Measurements from ENCODE around the gene TUBGCP6.
"Not testable (repeated sequence)": the region's sequence is repeated elsewhere in the genome, so short reads cannot be mapped to it uniquely, and the experiment has no call there.

TUBGCP6 gene

GRCh38 chr22:50278956-50279619 is 34.3 kb upstream of the TUBGCP6 start:
- in situ Hi-C loops (cut with MboI; ENCODE audit: low sequenced_read_pairs), result loop anchor here (5.0 kb wide), 1 partner anchor 48 kb away; the partner anchor contains the start of gene DENND6B

GRCh38 chr22:50278461-50278860 is 33.6 kb upstream of the TUBGCP6 start:
- in situ Hi-C loops (cut with MboI; ENCODE audit: low sequenced_read_pairs), result loop anchor here (5.0 kb wide), 1 partner anchor 49 kb away; the partner anchor contains the start of gene DENND6B

- in situ Hi-C loops (cut with MboI; ENCODE audit: low sequenced_read_pairs), result loop anchor here (5.0 kb wide), 1 partner anchor 50 kb away; the partner anchor contains the start of gene DENND6B
Measured at GRCh38 chr22:50277761-50278160, 32.9 kb upstream of the TUBGCP6 start.

- in situ Hi-C loops (cut with MboI; ENCODE audit: low sequenced_read_pairs), result loop anchor here (5.0 kb wide), 1 partner anchor 51 kb away; the partner anchor contains the start of gene DENND6B
Measured at GRCh38 chr22:50276143-50276542, 31.3 kb upstream of the TUBGCP6 start.

GRCh38 chr22:50275181-50276055 is 30.6 kb upstream of the TUBGCP6 start:
- in situ Hi-C loops (cut with MboI; ENCODE audit: low sequenced_read_pairs), result loop anchor here (5.0 kb wide), 1 partner anchor 52 kb away; the partner anchor contains the start of gene DENND6B

- in situ Hi-C loops (cut with MboI; ENCODE audit: low sequenced_read_pairs), result loop anchor here (5.0 kb wide), 1 partner anchor 53 kb away; the partner anchor contains the start of gene DENND6B
Measured at GRCh38 chr22:50274771-50275170, 29.9 kb upstream of the TUBGCP6 start.

GRCh38 chr22:50274311-50274710 is 29.5 kb upstream of the TUBGCP6 start:
- in situ Hi-C loops (cut with MboI; ENCODE audit: low sequenced_read_pairs), result no loop called here

GRCh38 chr22:50273781-50274180 is 29.0 kb upstream of the TUBGCP6 start:
- in situ Hi-C loops (cut with MboI; ENCODE audit: low sequenced_read_pairs), result not testable (repeated sequence)

- in situ Hi-C loops (cut with MboI; ENCODE audit: low sequenced_read_pairs), result not testable (repeated sequence)
Measured at GRCh38 chr22:50273352-50273751, 28.5 kb upstream of the TUBGCP6 start.

- in situ Hi-C loops (cut with MboI; ENCODE audit: low sequenced_read_pairs), result no loop called here
Measured at GRCh38 chr22:50272044-50272802, 27.4 kb upstream of the TUBGCP6 start.

- in situ Hi-C loops (cut with MboI; ENCODE audit: low sequenced_read_pairs), result no loop called here
Measured at GRCh38 chr22:50271519-50271970, 26.7 kb upstream of the TUBGCP6 start.

GRCh38 chr22:50270666-50271394 is 26.0 kb upstream of the TUBGCP6 start:
- in situ Hi-C loops (cut with MboI; ENCODE audit: low sequenced_read_pairs), result no loop called here

GRCh38 chr22:50269970-50270665 is 25.3 kb upstream of the TUBGCP6 start, which contains the start of gene MAPK11:
TSS of gene MAPK11 (minus strand) at chr22:50270380. CDS start at chr22:50270292, 88 bp downstream.
- in situ Hi-C loops (cut with MboI; ENCODE audit: low sequenced_read_pairs), result no loop called here

GRCh38 chr22:50269573-50269969 is 24.7 kb upstream of the TUBGCP6 start:
- in situ Hi-C loops (cut with MboI; ENCODE audit: low sequenced_read_pairs), result no loop called here

GRCh38 chr22:50268655-50269113 is 23.9 kb upstream of the TUBGCP6 start:
- in situ Hi-C loops (cut with MboI; ENCODE audit: low sequenced_read_pairs), result no loop called here

- in situ Hi-C loops (cut with MboI; ENCODE audit: low sequenced_read_pairs), result no loop called here
Measured at GRCh38 chr22:50267591-50268390, 23.0 kb upstream of the TUBGCP6 start.

- in situ Hi-C loops (cut with MboI; ENCODE audit: low sequenced_read_pairs), result no loop called here
Measured at GRCh38 chr22:50266994-50267393, 22.2 kb upstream of the TUBGCP6 start.

GRCh38 chr22:50264946-50265669 is 20.3 kb upstream of the TUBGCP6 start:
- in situ Hi-C loops (cut with MboI; ENCODE audit: low sequenced_read_pairs), result no loop called here

All from HL-60/S4 treated with phorbol 12-myristate 13-acetate at 8.2 ng/mL for 4 days and 3 days (cell line).